Panc1 (cell line): ENCODE results near the gene CELF2. TPM values are rescaled to one million over a fixed set of nuclear protein-coding genes. Genes with fewer than 3 reads are reported as not detected.

ENCODE experiments used
- ATAC-seq: fragments of 200-7000 bp; cut with Tn5 transposase; 2 replicates; pipeline ENCODE4 v1.9.1; 2020; ENCODE audit warnings: mild to moderate bottlenecking, moderate library complexity
- BruUV-seq: library from RNA; stranded (reverse); fragments of 400-500 nt; replicated peaks from 2 replicates; lab custom pipeline; 2021; lab: Mats Ljungman, UMichigan
- CTCF ChIA-PET: fragments of 300-600 bp; sonication (Branson Sonifier 250); formaldehyde crosslinking; loops from one replicate; lab custom pipeline; 2022; ENCODE audit warnings: antibody characterized with exemption; lab: Charles Lee
- POLR2A ChIA-PET: fragments of 300-600 bp; sonication (Branson Sonifier 250); formaldehyde crosslinking; loops from one replicate; lab custom pipeline; 2022; ENCODE audit warnings: antibody characterized with exemption; lab: Charles Lee
- DNase-seq: peaks from one replicate; pipeline ENCODE4 v3.0.0-alpha.2; 2010; ENCODE audit warnings: low read depth, low spot score
- H3K27ac ChIP-seq: 2 replicates; pipeline ENCODE4 v1.5.1; 2011; ENCODE audit warnings: mild to moderate bottlenecking, low read length, inconsistent platforms
- H3K27me3 ChIP-seq: fragments of 200-500 bp; sonication (Bioruptor generic); 2 replicates; pipeline ENCODE4 v1.6.0; 2014; ENCODE audit warnings: low read length, inconsistent platforms; ENCODE audit not compliant: control insufficient read depth, insufficient read depth
- H3K36me3 ChIP-seq: fragments of 200-500 bp; sonication (Bioruptor generic); 2 replicates; pipeline ENCODE4 v1.5.1; 2014; ENCODE audit warnings: inconsistent platforms, mild to moderate bottlenecking, low read length, moderate library complexity; ENCODE audit not compliant: control insufficient read depth, insufficient read depth
- H3K4me1 ChIP-seq: 2 replicates; pipeline ENCODE4 v1.5.1; 2011; ENCODE audit warnings: inconsistent platforms, mild to moderate bottlenecking, low read length, moderate library complexity; ENCODE audit not compliant: control insufficient read depth, insufficient read depth
- H3K4me3 ChIP-seq, 2 experiments: 2 replicates each; pipeline ENCODE4 v1.5.1; 2011 to 2012; ENCODE audit warnings: low read depth in 2 of 2, low read length in 2 of 2, mild to moderate bottlenecking in 2 of 2, inconsistent platforms in 1 of 2, moderate library complexity in 1 of 2
- H3K9me3 ChIP-seq: fragments of 200-500 bp; sonication (Bioruptor generic); 2 replicates; pipeline ENCODE4 v1.5.1; 2014; ENCODE audit warnings: low read depth, mild to moderate bottlenecking, inconsistent platforms, low read length, moderate library complexity; ENCODE audit not compliant: control insufficient read depth, insufficient read depth
- POLR2AphosphoS5 ChIP-seq: IDR thresholded peaks from 2 replicates; pipeline ENCODE4 v1.6.1; 2012; ENCODE audit warnings: mild to moderate bottlenecking, low read depth, low read length, moderate library complexity
- SIN3A ChIP-seq: IDR thresholded peaks from 2 replicates; pipeline ENCODE4 v1.6.1; 2012; ENCODE audit warnings: low read depth, mild to moderate bottlenecking, low read length, moderate library complexity, borderline replicate concordance; ENCODE audit not compliant: insufficient read depth
- TCF7L2 ChIP-seq: IDR thresholded peaks from 2 replicates; pipeline ENCODE4 v1.6.1; 2011; ENCODE audit warnings: mild to moderate bottlenecking, low read depth, low read length, inconsistent platforms
- in situ Hi-C: cut with HindIII; loops from 2 replicates; pipeline ENCODE4 v1.10.0; 2016; ENCODE audit warnings: low sequenced_read_pairs, low pct_unique_long_range_greater_than_20kb
- intact Hi-C: fragments of 100-400 bp; cut with micrococcal nuclease; formaldehyde crosslinking; loops from one replicate; pipeline ENCODE4 v1.10.0; 2022; ENCODE audit not compliant: unreplicated experiment
- total RNA-seq: library from RNA; stranded (reverse); gene quantifications from one replicate; pipeline ENCODE4 v1.2.1, GENCODE V29; 2021; ENCODE audit not compliant: unreplicated experiment
- TF ChIP-seq, protein P1 (sequence below): fragments of 450-650 bp; IDR thresholded peaks from 2 replicates; pipeline ENCODE4 v1.5.1; 2017; ENCODE audit warnings: mild to moderate bottlenecking
- TF ChIP-seq, protein P2 (sequence below), 2 experiments: IDR thresholded peaks; 2 replicates each; pipeline ENCODE4 v1.6.1; 2011 to 2012; ENCODE audit warnings: low read depth in 2 of 2, control low read depth in 1 of 2, low read length in 1 of 2, mild to moderate bottlenecking in 1 of 2, moderate library complexity in 1 of 2; ENCODE audit not compliant: insufficient read depth in 1 of 2

Gene CELF2
- total RNA-seq, 1 experiment from 2014 or later: 0.44 TPM

DNA sequence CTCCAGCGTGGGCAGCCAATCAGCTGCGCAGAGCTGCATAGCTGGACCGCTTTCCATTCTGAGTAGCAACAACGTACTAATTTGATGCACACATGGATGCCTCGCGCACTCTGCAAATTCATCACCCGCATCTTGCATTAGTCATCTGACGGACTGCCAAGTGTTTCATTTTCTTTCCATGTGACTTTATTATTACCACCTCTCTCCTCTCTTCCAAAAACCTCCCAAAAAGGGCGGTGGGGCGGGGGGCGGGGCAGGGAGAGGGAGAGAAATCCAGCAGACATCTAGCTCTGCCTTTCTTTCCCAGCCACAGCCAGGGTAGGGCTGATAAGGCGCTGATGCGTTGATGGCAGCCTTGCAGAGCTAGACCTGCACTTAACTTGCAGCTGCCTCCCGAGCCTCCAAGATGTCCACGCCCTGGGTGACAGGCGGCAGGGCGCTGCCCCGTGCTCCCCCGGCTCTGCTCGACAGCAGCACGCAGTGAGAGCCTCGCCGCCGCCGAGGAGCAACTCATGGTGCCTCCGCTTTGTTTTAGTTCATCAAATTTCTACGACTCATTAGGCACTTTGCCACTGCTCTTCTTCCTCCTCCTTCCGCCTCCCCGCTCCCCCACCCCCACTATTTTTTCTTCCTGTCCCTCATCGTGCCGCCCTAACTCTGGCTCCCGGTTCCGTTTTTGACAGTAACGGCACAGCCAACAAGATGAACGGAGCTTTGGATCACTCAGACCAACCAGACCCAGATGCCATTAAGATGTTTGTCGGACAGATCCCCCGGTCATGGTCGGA, 147.3 kb downstream of the CELF2 start:
- Histone ChIP-seq H3K27me3 (peaks cover 2% of the 10 kb centered on the region; the same call in 1 of the 2 replicates), H3K9me3 (no peaks in the 10 kb centered on the region), H3K27ac (no peak overlapping the region), H3K4me3 (no peak overlapping the region), H3K36me3 (no peaks in the 10 kb centered on the region), H3K4me1 (no peaks in the 10 kb centered on the region)
- in situ Hi-C loops (no loop called here), intact Hi-C loops (no loop called here)
- ATAC-seq (no peak), DNase-seq (no peak)
- ChIA-PET CTCF (no interaction called here), POLR2A (no interaction called here)
- TF ChIP-seq TCF7L2 (no peak), POLR2AphosphoS5 (no peak), SIN3A (no peak)
- TF ChIP-seq, protein P1, sequence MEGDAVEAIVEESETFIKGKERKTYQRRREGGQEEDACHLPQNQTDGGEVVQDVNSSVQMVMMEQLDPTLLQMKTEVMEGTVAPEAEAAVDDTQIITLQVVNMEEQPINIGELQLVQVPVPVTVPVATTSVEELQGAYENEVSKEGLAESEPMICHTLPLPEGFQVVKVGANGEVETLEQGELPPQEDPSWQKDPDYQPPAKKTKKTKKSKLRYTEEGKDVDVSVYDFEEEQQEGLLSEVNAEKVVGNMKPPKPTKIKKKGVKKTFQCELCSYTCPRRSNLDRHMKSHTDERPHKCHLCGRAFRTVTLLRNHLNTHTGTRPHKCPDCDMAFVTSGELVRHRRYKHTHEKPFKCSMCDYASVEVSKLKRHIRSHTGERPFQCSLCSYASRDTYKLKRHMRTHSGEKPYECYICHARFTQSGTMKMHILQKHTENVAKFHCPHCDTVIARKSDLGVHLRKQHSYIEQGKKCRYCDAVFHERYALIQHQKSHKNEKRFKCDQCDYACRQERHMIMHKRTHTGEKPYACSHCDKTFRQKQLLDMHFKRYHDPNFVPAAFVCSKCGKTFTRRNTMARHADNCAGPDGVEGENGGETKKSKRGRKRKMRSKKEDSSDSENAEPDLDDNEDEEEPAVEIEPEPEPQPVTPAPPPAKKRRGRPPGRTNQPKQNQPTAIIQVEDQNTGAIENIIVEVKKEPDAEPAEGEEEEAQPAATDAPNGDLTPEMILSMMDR: no peak
- TF ChIP-seq, protein P2, sequence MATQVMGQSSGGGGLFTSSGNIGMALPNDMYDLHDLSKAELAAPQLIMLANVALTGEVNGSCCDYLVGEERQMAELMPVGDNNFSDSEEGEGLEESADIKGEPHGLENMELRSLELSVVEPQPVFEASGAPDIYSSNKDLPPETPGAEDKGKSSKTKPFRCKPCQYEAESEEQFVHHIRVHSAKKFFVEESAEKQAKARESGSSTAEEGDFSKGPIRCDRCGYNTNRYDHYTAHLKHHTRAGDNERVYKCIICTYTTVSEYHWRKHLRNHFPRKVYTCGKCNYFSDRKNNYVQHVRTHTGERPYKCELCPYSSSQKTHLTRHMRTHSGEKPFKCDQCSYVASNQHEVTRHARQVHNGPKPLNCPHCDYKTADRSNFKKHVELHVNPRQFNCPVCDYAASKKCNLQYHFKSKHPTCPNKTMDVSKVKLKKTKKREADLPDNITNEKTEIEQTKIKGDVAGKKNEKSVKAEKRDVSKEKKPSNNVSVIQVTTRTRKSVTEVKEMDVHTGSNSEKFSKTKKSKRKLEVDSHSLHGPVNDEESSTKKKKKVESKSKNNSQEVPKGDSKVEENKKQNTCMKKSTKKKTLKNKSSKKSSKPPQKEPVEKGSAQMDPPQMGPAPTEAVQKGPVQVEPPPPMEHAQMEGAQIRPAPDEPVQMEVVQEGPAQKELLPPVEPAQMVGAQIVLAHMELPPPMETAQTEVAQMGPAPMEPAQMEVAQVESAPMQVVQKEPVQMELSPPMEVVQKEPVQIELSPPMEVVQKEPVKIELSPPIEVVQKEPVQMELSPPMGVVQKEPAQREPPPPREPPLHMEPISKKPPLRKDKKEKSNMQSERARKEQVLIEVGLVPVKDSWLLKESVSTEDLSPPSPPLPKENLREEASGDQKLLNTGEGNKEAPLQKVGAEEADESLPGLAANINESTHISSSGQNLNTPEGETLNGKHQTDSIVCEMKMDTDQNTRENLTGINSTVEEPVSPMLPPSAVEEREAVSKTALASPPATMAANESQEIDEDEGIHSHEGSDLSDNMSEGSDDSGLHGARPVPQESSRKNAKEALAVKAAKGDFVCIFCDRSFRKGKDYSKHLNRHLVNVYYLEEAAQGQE (IDR thresholded peaks at IDR 0.05; ENCODE audit: insufficient read depth in 1 of 2, low read depth in 2 of 2, low read length in 1 of 2): no peak
- BruUV-seq: no TSS peak

GRCh38 chr10:11165591-11166543, 148.2 kb downstream of the CELF2 start:
- CTCF ChIA-PET: interaction anchor here (0.5 kb wide), 1 partner anchor 22 kb away, joined by 4 read pairs; no protein-coding TSS in a partner anchor
- ATAC-seq (0 out of 2 replicates have a peak, but pooled peaks have one; percentile 53), DNase-seq (peak; percentile 13)
- in situ Hi-C loops: no loop called here
- Histone ChIP-seq H3K4me3 (no peak overlapping the region), H3K27ac (no peak overlapping the region), H3K9me3 (no peaks in the 10 kb centered on the region), H3K27me3 (peaks cover 2% of the 10 kb centered on the region; the same call in 1 of the 2 replicates), H3K4me1 (no peaks in the 10 kb centered on the region), H3K36me3 (no peaks in the 10 kb centered on the region)
- no TSS peak for BruUV-seq
- intact Hi-C loops: no loop called here
- POLR2A ChIA-PET: no interaction called here
- TF ChIP-seq, protein P1: peak; percentile 33
- TF ChIP-seq, protein P2 (IDR thresholded peaks at IDR 0.05; ENCODE audit: insufficient read depth in 1 of 2, low read depth in 2 of 2, low read length in 1 of 2): no peak
